ENCODE data around the gene NACAD.

NACAD gene

GRCh38 chr7:45067582-45067981 lies 21.2 kb downstream of the NACAD start (continued):
- no peak for TF ChIP-seq ZNF112 (tag by site-specific recombination; IDR thresholded peaks at IDR 0.05)

DNA sequence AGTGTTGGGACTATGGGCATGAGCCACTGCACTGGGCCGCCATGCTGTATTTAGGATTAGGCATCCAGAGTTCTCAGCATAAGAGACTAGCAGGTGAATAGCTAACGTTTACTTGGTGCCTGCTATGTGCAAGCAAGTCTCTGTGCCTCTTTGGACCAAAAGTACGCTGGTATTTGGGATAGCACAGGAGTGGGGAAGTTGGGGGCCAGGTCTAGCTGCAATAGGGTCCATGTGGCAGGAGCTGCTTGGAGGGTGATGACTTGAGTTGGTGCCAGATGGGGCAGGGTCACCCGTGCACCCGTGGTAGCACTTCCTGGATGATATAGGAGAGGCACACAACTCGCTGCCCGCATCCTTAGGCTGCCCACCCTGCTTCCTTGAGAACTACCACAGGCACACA lies 22.4 kb downstream of the NACAD start:
- Histone ChIP-seq H3K36me3 (ENCODE audit: control insufficient read depth in 2 of 2, insufficient read depth in 1 of 2, low read length in 2 of 2) (peaks cover 0 to 34% of the 10 kb centered on the region in 2 experiments; a peak in 2 of 3 replicates), H3K4me3 (ENCODE audit: low read depth, low read length) (no peak overlapping the region), H3K27ac (ENCODE audit: extremely low read depth, low read depth, low read length) (no peak overlapping the region), H3K9me3 (ENCODE audit: control insufficient read depth, insufficient read depth, low read depth, low read length) (no peaks in the 10 kb centered on the region), H3K4me1 (ENCODE audit: control insufficient read depth, insufficient read depth, low read length) (no peaks in the 10 kb centered on the region)
- ChIA-PET CTCF (no interaction called here), POLR2A (no interaction called here)
- TF ChIP-seq ZNF112 (tag by site-specific recombination; IDR thresholded peaks at IDR 0.05) (no peak), ZBTB44 (tag by site-specific recombination; IDR thresholded peaks at IDR 0.05) (no peak), ZNF791 (tag by site-specific recombination; IDR thresholded peaks at IDR 0.05) (no peak), ZNF610 (tag by site-specific recombination; IDR thresholded peaks at IDR 0.05; ENCODE audit: borderline replicate concordance) (no peak), ZNF510 (tag by site-specific recombination; IDR thresholded peaks at IDR 0.05; ENCODE audit: insufficient replicate concordance) (no peak)
- TF ChIP-seq, protein P1, sequence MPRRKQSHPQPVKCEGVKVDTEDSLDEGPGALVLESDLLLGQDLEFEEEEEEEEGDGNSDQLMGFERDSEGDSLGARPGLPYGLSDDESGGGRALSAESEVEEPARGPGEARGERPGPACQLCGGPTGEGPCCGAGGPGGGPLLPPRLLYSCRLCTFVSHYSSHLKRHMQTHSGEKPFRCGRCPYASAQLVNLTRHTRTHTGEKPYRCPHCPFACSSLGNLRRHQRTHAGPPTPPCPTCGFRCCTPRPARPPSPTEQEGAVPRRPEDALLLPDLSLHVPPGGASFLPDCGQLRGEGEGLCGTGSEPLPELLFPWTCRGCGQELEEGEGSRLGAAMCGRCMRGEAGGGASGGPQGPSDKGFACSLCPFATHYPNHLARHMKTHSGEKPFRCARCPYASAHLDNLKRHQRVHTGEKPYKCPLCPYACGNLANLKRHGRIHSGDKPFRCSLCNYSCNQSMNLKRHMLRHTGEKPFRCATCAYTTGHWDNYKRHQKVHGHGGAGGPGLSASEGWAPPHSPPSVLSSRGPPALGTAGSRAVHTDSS (tag by site-specific recombination; IDR thresholded peaks at IDR 0.05): no peak

DNA sequence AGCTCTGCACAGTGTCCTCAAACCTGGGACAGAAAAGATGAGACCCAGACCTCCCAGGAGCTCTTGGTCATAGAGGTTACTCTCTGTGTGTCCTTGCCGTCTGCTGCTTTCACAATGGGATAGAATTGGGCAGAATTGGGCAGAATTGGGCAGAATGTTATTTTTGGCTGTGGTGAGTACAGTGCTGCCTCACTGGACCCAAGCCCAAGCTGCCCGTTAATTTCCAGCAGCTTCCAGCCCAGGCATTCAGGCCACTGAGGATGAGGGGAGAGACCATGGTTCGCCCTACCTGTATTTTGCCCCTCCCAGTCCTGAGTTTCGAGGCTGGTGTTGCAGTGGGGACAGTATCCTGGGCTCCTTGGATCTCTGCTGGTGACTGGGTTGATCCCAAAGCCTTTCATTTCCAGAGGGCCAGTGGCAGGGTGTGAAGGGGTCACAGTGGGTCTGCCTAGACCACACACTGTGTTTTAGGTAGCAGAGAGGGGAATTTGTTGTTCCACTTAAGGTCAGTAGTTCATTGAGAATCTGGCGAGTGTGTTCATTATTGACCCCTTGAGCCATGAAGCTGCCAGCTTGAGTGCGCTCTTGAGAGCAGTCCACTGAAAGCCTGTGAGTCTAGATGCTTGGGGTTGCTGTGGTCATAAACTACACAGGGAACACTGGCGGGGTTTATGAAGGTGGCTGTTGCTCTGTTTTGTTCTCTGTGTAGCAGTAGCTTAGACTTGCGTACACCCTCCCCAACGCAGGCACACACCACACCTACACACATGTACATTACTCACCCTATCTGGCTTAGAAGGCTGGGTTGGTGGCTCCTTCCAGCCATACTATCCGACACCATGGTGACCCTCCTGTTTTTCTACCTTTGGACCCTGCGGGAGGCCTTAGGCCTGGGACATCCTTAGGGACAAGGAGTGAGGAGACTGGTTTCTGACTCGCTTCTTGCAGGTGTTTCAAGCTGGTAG lies 23.5 kb downstream of the NACAD start:
- Histone ChIP-seq H3K27ac (ENCODE audit: extremely low read depth, low read depth, low read length) (no peak overlapping the region), H3K36me3 (ENCODE audit: control insufficient read depth in 2 of 2, insufficient read depth in 1 of 2, low read length in 2 of 2) (peaks cover 0 to 34% of the 10 kb centered on the region in 2 experiments; a peak in 2 of 3 replicates), H3K9me3 (ENCODE audit: control insufficient read depth, insufficient read depth, low read depth, low read length) (no peaks in the 10 kb centered on the region), H3K4me1 (ENCODE audit: control insufficient read depth, insufficient read depth, low read length) (no peaks in the 10 kb centered on the region), H3K4me3 (ENCODE audit: low read depth, low read length) (no peak overlapping the region)
- ChIA-PET POLR2A (no interaction called here), CTCF (no interaction called here)
- TF ChIP-seq ZNF544 (tag by site-specific recombination; IDR thresholded peaks at IDR 0.05) (no peak), ZNF112 (tag by site-specific recombination; IDR thresholded peaks at IDR 0.05) (no peak), ZNF670 (tag by site-specific recombination; IDR thresholded peaks at IDR 0.05; ENCODE audit: low read depth) (no peak), ZNF529 (tag by site-specific recombination; IDR thresholded peaks at IDR 0.05; ENCODE audit: insufficient replicate concordance) (no peak), YY2 (tag by site-specific recombination; IDR thresholded peaks at IDR 0.05) (no peak), ZBTB17 (tag by site-specific recombination; IDR thresholded peaks at IDR 0.05) (no peak)
- TF ChIP-seq, protein P2, sequence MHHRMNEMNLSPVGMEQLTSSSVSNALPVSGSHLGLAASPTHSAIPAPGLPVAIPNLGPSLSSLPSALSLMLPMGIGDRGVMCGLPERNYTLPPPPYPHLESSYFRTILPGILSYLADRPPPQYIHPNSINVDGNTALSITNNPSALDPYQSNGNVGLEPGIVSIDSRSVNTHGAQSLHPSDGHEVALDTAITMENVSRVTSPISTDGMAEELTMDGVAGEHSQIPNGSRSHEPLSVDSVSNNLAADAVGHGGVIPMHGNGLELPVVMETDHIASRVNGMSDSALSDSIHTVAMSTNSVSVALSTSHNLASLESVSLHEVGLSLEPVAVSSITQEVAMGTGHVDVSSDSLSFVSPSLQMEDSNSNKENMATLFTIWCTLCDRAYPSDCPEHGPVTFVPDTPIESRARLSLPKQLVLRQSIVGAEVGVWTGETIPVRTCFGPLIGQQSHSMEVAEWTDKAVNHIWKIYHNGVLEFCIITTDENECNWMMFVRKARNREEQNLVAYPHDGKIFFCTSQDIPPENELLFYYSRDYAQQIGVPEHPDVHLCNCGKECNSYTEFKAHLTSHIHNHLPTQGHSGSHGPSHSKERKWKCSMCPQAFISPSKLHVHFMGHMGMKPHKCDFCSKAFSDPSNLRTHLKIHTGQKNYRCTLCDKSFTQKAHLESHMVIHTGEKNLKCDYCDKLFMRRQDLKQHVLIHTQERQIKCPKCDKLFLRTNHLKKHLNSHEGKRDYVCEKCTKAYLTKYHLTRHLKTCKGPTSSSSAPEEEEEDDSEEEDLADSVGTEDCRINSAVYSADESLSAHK (tag by site-specific recombination; IDR thresholded peaks at IDR 0.05): no peak
- TF ChIP-seq, protein P3, sequence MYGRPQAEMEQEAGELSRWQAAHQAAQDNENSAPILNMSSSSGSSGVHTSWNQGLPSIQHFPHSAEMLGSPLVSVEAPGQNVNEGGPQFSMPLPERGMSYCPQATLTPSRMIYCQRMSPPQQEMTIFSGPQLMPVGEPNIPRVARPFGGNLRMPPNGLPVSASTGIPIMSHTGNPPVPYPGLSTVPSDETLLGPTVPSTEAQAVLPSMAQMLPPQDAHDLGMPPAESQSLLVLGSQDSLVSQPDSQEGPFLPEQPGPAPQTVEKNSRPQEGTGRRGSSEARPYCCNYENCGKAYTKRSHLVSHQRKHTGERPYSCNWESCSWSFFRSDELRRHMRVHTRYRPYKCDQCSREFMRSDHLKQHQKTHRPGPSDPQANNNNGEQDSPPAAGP (tag by site-specific recombination; IDR thresholded peaks at IDR 0.05): no peak

Measured in HEK293 (cell line).